Activated CD8-positive, alpha-beta memory T cell treated with anti-CD3 and anti-CD28 coated beads, Interleukin-2, amount 50 U/mL, for 24 hours (primary cell): ENCODE measurements around the gene CEBPZ.
"Not testable (repeated sequence)": the region's sequence is repeated elsewhere in the genome, so short reads cannot be mapped to it uniquely, and the experiment has no call there.

Experiments used
- DNase-seq: peaks from one replicate; pipeline ENCODE4 v3.0.0-alpha.2; 2020; ENCODE audit errors: extremely low read depth

The CEBPZ gene

DNA sequence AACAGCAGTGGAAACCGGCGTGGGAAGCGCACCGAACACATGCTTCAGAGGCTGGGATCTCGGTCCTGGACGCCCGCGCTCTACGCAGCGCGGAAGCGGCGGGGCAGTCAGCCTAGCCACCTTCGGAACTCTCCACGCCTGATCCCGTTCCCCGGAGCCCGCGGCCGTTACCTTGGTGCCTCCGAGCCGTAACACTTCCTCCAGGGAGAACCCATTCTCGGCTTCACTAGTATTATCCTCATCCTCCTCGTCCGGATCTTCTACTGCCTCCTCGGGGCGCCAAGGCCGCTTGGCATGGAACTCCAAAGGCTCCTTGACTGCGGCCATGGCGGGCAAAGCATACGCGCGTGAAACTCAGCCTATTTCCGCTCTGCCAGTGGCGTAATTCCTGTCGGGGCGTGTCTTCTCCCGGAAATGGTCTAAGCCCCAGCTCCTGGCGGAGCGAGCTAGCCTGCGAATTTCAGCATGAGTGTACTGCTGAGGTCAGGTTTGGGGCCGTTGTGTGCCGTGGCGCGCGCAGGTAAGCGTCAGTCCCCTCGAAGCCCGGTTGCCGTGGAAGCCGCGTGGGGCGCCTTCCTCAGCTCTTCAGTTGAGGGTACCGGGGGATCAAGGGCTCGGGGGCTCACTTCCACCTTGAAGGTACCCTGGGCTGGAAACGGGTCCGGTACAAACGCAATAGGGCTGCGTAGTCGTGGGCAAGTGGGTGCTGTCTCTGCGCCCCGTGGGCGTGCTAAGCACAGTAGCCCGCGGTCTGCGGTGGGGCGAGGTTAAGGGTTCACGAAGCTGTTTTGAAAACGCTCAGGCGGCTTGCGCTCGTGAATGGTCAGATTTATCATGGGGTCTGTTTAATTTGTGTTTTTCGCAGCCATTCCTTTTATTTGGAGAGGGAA, at the start of gene CEBPZ, which contains the start of gene NDUFAF7:
CEBPZ (minus strand) TSS at position 356 of the 890 bp plus-strand sequence; CDS start at position 327, 29 bp downstream.
NDUFAF7 (plus strand) TSS at position 418 of the 890 bp plus-strand sequence; CDS start at position 466, 48 bp downstream.
- peak; percentile 79 for DNase-seq

GRCh38 chr2:37276291-37276690, 44.9 kb upstream of the CEBPZ start:
- DNase-seq = no peak

GRCh38 chr2:37274359-37274965, 43.1 kb upstream of the CEBPZ start:
- no peak for DNase-seq

DNA sequence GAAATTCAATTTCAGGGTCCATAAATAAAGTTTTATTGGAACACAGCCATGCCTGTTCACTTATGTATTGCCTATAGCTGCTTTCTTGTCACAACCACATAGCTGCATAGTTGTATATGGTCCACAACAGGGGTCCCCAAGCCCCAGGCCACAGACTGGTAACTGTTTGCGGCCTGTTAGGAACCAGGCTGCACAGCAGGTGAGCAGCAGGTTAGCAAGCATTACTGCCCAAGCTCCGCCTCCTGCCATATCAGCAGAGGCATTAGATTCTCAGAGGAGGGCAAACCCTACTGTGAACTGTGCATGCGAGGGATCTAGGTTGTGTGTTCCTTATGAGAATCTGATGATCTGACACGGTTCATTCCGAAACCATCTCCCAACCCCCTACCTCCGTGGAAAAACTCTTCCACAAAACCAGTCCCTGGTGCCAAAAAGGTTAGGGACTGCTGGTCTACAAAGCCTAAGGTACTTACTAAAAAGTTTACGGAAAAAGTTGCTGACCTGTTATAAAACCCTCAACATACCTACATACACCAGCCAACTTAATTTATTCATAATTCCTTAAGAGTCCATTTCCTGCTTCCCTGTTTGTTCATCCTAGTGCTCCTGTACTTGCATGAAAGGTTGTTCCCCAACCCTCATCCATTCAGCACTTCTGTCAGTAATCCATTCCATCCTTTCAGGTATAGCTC, 40.1 kb upstream of the CEBPZ start:
- DNase-seq = no peak

- no peak for DNase-seq
Measured at GRCh38 chr2:37268111-37268510, 36.7 kb upstream of the CEBPZ start.

GRCh38 chr2:37267685-37268084, 36.3 kb upstream of the CEBPZ start:
- DNase-seq = no peak

- no peak for DNase-seq
Measured at GRCh38 chr2:37263839-37264238, 32.4 kb upstream of the CEBPZ start.

DNA sequence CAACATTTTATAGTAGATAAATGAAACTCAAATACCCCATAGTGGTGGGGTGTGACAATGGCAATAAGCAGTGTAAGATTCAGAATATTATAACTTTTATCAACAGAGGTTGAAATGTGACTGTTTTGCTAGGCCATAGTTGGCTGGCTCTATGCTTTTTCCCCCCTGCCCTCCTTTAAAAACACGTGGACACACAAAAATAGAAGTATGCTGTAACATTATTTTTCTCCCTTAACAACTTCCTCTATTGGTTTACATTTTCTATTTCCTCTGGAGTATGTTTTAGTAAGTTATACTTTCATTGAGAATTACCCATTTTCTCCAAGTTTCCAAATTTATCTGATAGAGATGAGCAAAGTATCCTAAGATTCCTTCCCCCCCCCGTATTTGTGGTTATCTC, 31.1 kb upstream of the CEBPZ start:
- DNase-seq = no peak

- no peak for DNase-seq
Measured at GRCh38 chr2:37250869-37251740, 19.7 kb upstream of the CEBPZ start.

DNA sequence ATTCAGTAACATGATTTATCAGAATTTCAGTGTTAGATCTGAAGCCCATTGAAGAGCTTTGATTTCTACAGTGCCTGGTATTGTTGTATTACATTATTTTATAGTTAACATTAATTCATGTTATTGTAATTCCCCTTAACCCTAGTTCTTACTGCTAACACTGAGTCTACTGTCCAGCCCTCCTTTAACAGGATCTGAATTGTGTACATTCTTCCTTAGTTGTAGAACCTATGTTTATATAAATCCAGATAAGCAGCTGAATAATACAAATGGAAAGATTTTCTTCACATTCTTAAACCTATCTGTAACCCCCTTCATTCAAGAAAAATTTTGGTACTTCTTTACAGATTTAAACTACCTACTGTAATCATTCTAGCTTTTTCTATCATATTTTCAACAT, 14.8 kb upstream of the CEBPZ start:
- DNase-seq = no peak

DNA sequence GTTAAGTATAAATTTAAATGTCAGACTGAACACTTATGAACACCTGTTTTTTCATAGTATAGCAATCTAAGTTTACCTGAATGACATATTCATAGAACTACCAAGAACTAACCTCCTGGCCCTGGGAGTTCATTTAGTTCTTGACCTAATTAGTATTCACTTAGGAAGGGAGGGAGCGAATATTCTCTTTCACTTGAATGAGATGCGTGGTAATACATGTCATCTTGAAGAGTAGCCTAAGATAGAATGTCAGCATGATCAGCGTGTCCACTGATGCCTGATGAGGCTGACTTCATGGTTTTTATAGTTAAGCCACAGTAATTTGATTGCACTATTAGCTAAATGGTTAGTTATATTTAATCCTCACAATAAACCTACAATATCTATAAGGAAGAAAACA, 13.4 kb upstream of the CEBPZ start:
- no peak for DNase-seq

DNA sequence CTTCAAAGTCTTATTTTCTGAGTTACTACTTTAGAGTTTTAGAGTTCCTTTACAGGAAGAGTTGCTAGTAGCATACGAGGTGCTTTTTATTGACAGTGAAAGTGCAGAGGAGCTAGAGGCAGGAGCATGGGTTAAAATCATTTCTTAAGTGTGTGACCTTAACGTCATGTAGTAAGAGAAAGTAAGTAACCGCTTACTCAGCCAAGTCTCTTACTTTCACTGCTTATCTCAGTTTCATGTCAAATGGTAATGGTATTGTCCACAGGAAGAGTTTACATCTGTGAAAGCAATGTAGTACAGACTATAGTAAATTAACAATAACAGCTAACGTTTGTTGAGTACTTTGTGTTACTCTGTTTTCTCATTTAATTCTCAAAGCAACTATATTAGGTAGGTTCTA, 12.6 kb upstream of the CEBPZ start:
- no peak for DNase-seq

- no peak for DNase-seq
Measured at GRCh38 chr2:37243435-37243834, 12.0 kb upstream of the CEBPZ start.

DNA sequence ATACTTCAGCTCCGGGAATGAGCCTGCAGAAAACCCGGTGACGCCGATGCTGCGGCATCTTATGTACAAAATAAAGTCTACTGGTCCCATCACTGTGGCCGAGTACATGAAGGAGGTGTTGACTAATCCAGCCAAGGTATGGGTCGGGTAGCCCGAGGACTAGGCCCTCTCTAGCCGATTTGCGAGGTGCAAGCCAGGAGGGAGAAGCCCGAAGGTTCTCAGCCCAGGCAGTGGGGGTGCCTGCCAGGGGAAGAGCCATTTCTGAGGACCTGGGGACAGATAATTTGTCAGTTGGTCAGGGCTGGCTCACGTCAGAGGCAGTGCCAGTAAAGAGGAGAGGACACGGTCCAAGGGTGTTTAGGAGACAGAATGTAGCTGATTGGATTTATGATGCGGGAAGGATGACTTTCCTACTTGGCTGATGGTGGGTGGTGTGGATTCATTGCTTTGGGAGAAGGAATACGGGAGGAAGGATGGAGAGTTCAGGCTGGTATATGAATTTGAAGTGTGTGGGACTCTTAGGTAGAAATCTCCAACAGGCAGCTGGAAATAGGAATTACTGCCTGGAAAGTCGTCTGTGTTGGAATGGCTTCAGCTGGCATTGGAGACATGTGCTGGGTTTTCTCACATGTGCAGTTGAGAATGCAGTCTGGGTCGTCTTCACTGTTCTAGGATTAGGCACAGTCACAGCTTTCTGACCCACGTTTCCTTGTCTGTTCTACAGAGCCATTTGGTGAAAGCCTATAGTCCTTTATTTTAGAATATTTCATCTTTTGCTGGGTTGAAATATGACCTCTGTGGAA, 936 bp upstream of the CEBPZ start:
- DNase-seq = no peak

DNA sequence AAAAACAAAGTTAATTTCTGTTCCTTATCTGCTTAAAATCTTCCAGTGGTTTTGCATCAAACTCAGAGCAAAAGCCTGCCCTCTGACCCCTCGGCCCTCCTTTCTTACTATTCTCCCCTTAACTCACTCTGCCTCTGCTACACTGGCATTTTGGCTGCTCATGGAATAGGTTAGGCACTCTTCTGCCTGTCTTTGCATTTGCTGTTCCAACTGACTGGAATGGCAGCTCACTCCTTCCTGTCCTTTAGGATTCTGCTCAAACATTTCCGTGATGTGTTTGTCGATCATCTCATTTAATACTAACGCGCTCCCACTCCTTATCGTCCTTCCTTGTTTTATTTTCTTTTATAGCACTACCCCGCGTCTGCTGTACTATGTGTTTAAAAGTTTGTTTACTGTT, 815 bp downstream of the CEBPZ start:
- DNase-seq = no peak

DNA sequence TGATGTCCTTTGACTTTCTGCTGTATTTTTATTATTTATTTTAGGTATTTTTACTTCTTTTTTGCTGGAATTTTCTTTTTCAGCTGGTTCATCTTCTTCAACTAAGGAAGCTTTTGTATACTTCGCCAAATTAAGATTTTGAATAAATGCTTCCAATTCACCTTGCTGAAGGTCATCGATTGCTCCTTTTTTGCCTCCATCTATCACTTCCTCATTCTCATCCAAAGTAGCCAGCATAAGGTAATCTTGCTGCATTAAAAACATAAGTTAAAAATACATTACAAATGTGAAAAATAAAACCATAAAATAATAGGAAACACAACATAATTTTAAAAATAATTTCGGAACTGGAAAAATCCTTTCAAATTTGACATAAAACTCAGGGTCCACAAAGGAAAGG, 2.6 kb downstream of the CEBPZ start:
- DNase-seq = no peak

DNA sequence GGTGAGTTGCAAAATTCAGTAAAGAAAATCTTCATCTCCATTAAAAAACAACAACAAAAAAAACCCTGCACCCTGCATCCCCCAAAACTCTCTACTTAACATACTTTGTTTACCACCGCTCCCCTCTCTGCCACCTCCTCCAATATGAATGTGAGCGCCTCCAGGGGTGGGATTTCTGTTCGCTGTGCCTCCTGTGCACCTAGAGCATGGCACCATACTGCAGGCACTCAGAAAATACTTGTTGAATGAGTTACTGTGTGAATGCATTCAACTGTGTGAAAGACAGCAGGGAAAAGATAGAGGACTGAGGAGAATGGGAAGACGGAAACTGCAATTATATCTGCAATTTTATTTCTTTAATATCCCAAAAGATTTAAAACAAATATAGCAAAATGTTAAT, 4.5 kb downstream of the CEBPZ start:
- DNase-seq = no peak

DNA sequence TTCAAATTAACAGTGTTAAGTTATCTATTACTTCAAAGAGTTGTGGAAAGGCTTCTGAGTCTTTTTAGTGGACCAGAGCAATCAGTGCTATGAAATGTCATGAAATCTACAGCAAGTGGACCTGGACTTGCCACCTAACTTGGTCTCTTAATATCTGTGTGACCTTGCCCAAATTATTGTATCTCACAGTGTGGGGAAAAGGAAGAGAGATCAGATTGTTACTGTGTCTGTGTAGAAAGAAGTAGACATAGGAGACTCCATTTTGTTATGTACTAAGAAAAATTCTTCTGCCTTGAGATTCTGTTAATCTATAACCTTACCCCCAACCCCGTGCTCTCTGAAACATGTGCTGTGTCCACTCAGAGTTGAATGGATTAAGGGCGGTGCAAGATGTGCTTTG, 6.3 kb downstream of the CEBPZ start:
- DNase-seq = not testable (repeated sequence)

- DNase-seq = no peak
Measured at GRCh38 chr2:37224063-37224462, 7.3 kb downstream of the CEBPZ start.

- no peak for DNase-seq
Measured at GRCh38 chr2:37223131-37223530, 8.3 kb downstream of the CEBPZ start.

- DNase-seq = no peak
Measured at GRCh38 chr2:37219046-37219445, 12.3 kb downstream of the CEBPZ start.
